K562 (cell line): ENCODE data around the gene HOXA11. TPM values are rescaled to one million over a fixed set of nuclear protein-coding genes. Genes with fewer than 3 reads are reported as not detected.

Source experiments
- ATAC-seq: fragments of 200-7000 bp; cut with Tn5 transposase; 3 replicates; pipeline ENCODE4 v1.9.1; 2020; ENCODE audit warnings: moderate library complexity
- BruUV-seq: library from RNA; stranded (reverse); fragments of 400-500 nt; replicated peaks from 2 replicates; lab custom pipeline; 2021; lab: Mats Ljungman, UMichigan
- CTCF ChIA-PET: fragments of 300-600 bp; formaldehyde crosslinking; extraction: SDS; loops from one replicate; lab custom pipeline; 2021; ENCODE audit warnings: low intra/inter-chr PET ratio; lab: Yijun Ruan, JAX
- POLR2A ChIA-PET: fragments of 300-600, 350-650 bp; sonication (Branson Sonifier 250); formaldehyde crosslinking; extraction: SDS; loops from one replicate; lab custom pipeline; 2021; ENCODE audit warnings: antibody characterized with exemption, inconsistent platforms; lab: Yijun Ruan, JAX
- DNase-seq, 4 experiments: peaks; one replicate each; pipeline versions ENCODE4 v3.0.0 to v3.0.0-alpha.2; 2011 to 2018; ENCODE audit warnings: low spot score in 3 of 4, mixed read lengths in 3 of 4; ENCODE audit errors: extremely low read depth in 1 of 4
- FAIRE-seq: peaks from 2 replicates; lab custom pipeline; 2011; peaks lifted over from hg19 to GRCh38; lab: Jason Lieb, UNC
- H2AFZ ChIP-seq: 2 replicates; pipeline ENCODE4 v1.6.0; 2011; ENCODE audit warnings: low read depth, low read length, control low read depth, inconsistent platforms
- H3K27ac ChIP-seq: fragments of 200-600 bp; 3 replicates; pipeline ENCODE4 v1.8.0; 2011; ENCODE audit warnings: low read depth, mild to moderate bottlenecking, control low read depth, inconsistent platforms, low read length, moderate library complexity, mixed read lengths; ENCODE audit errors: extremely low read depth
- H3K27me3 ChIP-seq, 2 experiments: fragments of 300-600 bp in 1 of 2; 2 replicates in 1 of 2; 3 replicates in 1 of 2; pipeline versions ENCODE4 v1.6.0 to v1.8.0; 2011; ENCODE audit warnings: inconsistent platforms in 2 of 2, low read length in 2 of 2, mild to moderate bottlenecking in 1 of 2, mixed read lengths in 1 of 2, moderate library complexity in 1 of 2; ENCODE audit not compliant: control insufficient read depth in 2 of 2, insufficient read depth in 2 of 2
- H3K36me3 ChIP-seq: fragments of 300-600 bp; 3 replicates; pipeline ENCODE4 v1.8.0; 2011; ENCODE audit warnings: mild to moderate bottlenecking, low read length, inconsistent platforms; ENCODE audit not compliant: control insufficient read depth, insufficient read depth
- H3K4me1 ChIP-seq, 2 experiments: fragments of 200-600 bp in 1 of 2; replicated peaks in 1 of 2; 2 replicates in 1 of 2; 3 replicates in 1 of 2; pipeline versions ENCODE4 v1.5.1 to v1.8.0; 2011; ENCODE audit warnings: inconsistent platforms in 2 of 2, low read length in 2 of 2, mild to moderate bottlenecking in 1 of 2, mixed read lengths in 1 of 2, moderate library complexity in 1 of 2; ENCODE audit not compliant: control insufficient read depth in 2 of 2, insufficient read depth in 2 of 2
- H3K4me2 ChIP-seq: 2 replicates; pipeline ENCODE4 v1.6.1; 2011; ENCODE audit warnings: low read length, control low read depth, inconsistent platforms, mixed read lengths; ENCODE audit not compliant: insufficient read depth
- H3K4me3 ChIP-seq: fragments of 200-600 bp; sonication (generic), shearing (Covaris generic); 2 replicates; pipeline ENCODE4 v1.5.1; 2016; ENCODE audit warnings: control low read depth, inconsistent platforms
- H3K79me2 ChIP-seq: fragments of 200-600 bp; 3 replicates; pipeline ENCODE4 v1.8.0; 2011; ENCODE audit warnings: low read length, inconsistent platforms; ENCODE audit not compliant: control insufficient read depth, insufficient read depth
- H3K9ac ChIP-seq, 2 experiments: 2 replicates each; pipeline versions ENCODE4 v1.6.0 to v1.6.1; 2011; ENCODE audit warnings: low read depth in 2 of 2, low read length in 2 of 2, control low read depth in 1 of 2, inconsistent platforms in 1 of 2, mild to moderate bottlenecking in 1 of 2, mixed read lengths in 1 of 2; ENCODE audit not compliant: insufficient read depth in 1 of 2
- H3K9me1 ChIP-seq: one replicate; pipeline ENCODE4 v1.6.0; 2011; ENCODE audit warnings: inconsistent platforms, mild to moderate bottlenecking, low read length, moderate library complexity; ENCODE audit not compliant: control insufficient read depth, insufficient read depth
- H3K9me3 ChIP-seq: replicated peaks from 2 replicates; pipeline ENCODE4 v1.5.1; 2011; ENCODE audit warnings: low read depth, low read length, inconsistent platforms; ENCODE audit not compliant: control insufficient read depth, insufficient read depth
- H4K20me1 ChIP-seq: replicated peaks from 2 replicates; pipeline ENCODE4 v1.6.1; 2011; ENCODE audit warnings: low read length, inconsistent platforms, mixed read lengths; ENCODE audit not compliant: control insufficient read depth, insufficient read depth
- CREB3 ChIP-seq: fragments of 450-650 bp; conservative IDR thresholded peaks from 2 replicates; pipeline ENCODE4 v1.6.1; 2016; ENCODE audit warnings: missing genetic modification characterization, low read depth, mild to moderate bottlenecking, missing compliant biosample characterization, moderate library complexity
- HNRNPK ChIP-seq: fragments of 200-400 bp; formaldehyde crosslinking; IDR thresholded peaks from one replicate; pipeline ENCODE4 v1.6.1; 2018; ENCODE audit warnings: mild to moderate bottlenecking, low read depth, low read length; ENCODE audit not compliant: poor library complexity, severe bottlenecking
- MBD2 ChIP-seq: sonication (generic); IDR thresholded peaks from 2 replicates; pipeline ENCODE4 v1.6.1; 2016; ENCODE audit warnings: low read depth, borderline replicate concordance
- MCM3 ChIP-seq: fragments of 450-650 bp; IDR thresholded peaks from 2 replicates; pipeline ENCODE4 v1.6.1; 2016
- SIX5 ChIP-seq, 2 experiments: IDR thresholded peaks; 2 replicates each; pipeline ENCODE4 v1.6.1; 2011; ENCODE audit warnings: low read length in 2 of 2, borderline replicate concordance in 1 of 2, low read depth in 1 of 2, mild to moderate bottlenecking in 1 of 2, moderate library complexity in 1 of 2; ENCODE audit not compliant: insufficient read depth in 1 of 2
- SMAD4 ChIP-seq: fragments of 250-450 bp; sonication (Bioruptor Pico); conservative IDR thresholded peaks from 2 replicates; pipeline ENCODE4 v1.8.0; 2021; ENCODE audit warnings: inconsistent platforms, mild to moderate bottlenecking, moderate library complexity
- SMARCB1 ChIP-seq: IDR thresholded peaks from 2 replicates; pipeline ENCODE4 v1.6.1; 2011; ENCODE audit warnings: improper control_type of control experiment, low read depth; ENCODE audit not compliant: insufficient read length
- SREBF2 ChIP-seq: sonication (generic); formaldehyde crosslinking; IDR thresholded peaks from 2 replicates; pipeline ENCODE4 v1.4.0; 2020; ENCODE audit warnings: mild to moderate bottlenecking, missing genetic modification reagents
- TAF9B ChIP-seq: fragments of 450-650 bp; IDR thresholded peaks from 2 replicates; pipeline ENCODE4 v1.6.1; 2018; ENCODE audit warnings: mild to moderate bottlenecking; ENCODE audit not compliant: partially characterized antibody
- TBL1XR1 ChIP-seq, 2 experiments: IDR thresholded peaks; 2 replicates each; pipeline ENCODE4 v1.6.1; 2012; ENCODE audit warnings: improper control_type of control experiment in 2 of 2, low read length in 2 of 2, mild to moderate bottlenecking in 1 of 2
- XRCC3 ChIP-seq: fragments of 450-650 bp; IDR thresholded peaks from 2 replicates; pipeline ENCODE4 v1.6.1; 2017; ENCODE audit warnings: mild to moderate bottlenecking, moderate library complexity
- ZNF165 ChIP-seq: fragments of 250-450 bp; sonication (Bioruptor Pico); IDR thresholded peaks from 2 replicates; pipeline ENCODE4 v1.4.0; 2020; ENCODE audit warnings: borderline replicate concordance
- WGBS: fragments of 100-300 bp; shearing (Covaris generic); methylation state at CpG from one replicate; pipeline ENCODE4 v1.1.6; 2016; ENCODE audit warnings: low coverage, mixed read lengths; ENCODE audit not compliant: insufficient coverage; ENCODE audit errors: missing lambda C conversion rate; 5-methylcytosine and 5-hydroxymethylcytosine counted together
- in situ Hi-C: fragments of 300-500 bp; cut with MboI; formaldehyde crosslinking; loops from 4 replicates; pipeline ENCODE4 v1.15.0; 2018; ENCODE audit warnings: inconsistent platforms, mixed read lengths
- intact Hi-C: fragments of 100-400 bp; cut with micrococcal nuclease; formaldehyde crosslinking; loops from 2 replicates; pipeline ENCODE4 v1.14.2; 2022
- polyA plus RNA-seq, 8 experiments: library from polyadenylated mRNA; depleted of rRNA in 4 of 8; stranded (reverse) in 5 of 8; unstranded in 3 of 8; fragments of >200 nt; fragmentation: Nextera tagmentation in 2 of 8; fragmentation: Illumina TruSeq in 1 of 8; extraction: Ambion mirVana in 2 of 8; extraction: Trizol in 1 of 8; gene quantifications; 2 replicates each; pipeline versions ENCODE4 v1.2.1 to v1.2.3, GENCODE V29; 2011 to 2014; ENCODE audit warnings: inconsistent platforms in 1 of 8, missing spikeins in 1 of 8
- total RNA-seq, 7 experiments: library from RNA; depleted of rRNA in 6 of 7; stranded (reverse); fragments of >200 nt in 6 of 7; fragmentation: Illumina TruSeq in 2 of 7; extraction: Trizol in 2 of 7; gene quantifications; 2 replicates each; pipeline versions ENCODE4 v1.2.1 to v1.2.3, GENCODE V29; 2011 to 2021; ENCODE audit warnings: low replicate concordance in 1 of 7
- TF ChIP-seq, protein P1 (sequence below): fragments of 250-450 bp; sonication (Bioruptor Pico); IDR thresholded peaks from 2 replicates; pipeline ENCODE4 v1.8.0; 2022; ENCODE audit warnings: inconsistent platforms, mild to moderate bottlenecking, moderate library complexity, borderline replicate concordance
- TF ChIP-seq, protein P2 (sequence below): IDR thresholded peaks from 2 replicates; pipeline ENCODE4 v1.6.1; 2014; ENCODE audit warnings: antibody characterized with exemption

HOXA11 gene
- total and polyA plus RNA-seq, 9 of the 15 experiments (the other 6 are each of a cell fraction or from before 2014, with no cell fraction given): not detected

- Histone ChIP-seq H3K27me3 (peaks cover 46 to 74% of the 10 kb centered on the region in 2 experiments), H4K20me1 (0 out of 2 replicates have a peak, but pooled peaks cover 8% of the 10 kb centered on the region), H3K4me1 (peaks cover 0 to 17% of the 10 kb centered on the region in 2 experiments; a peak in 2 of 5 replicates), H3K4me3 (no peak overlapping the region), H3K36me3 (no peaks in the 10 kb centered on the region), H3K79me2 (no peaks in the 10 kb centered on the region), H2AFZ (no peak overlapping the region), H3K9me3 (no peaks in the 10 kb centered on the region), H3K9me1 (no peaks in the 10 kb centered on the region), H3K9ac (no peak overlapping the region), H3K27ac (no peak overlapping the region), H3K4me2 (no peak overlapping the region)
- DNase-seq (no peak), FAIRE-seq (no peak), ATAC-seq (no peak)
- TF ChIP-seq, protein P1, sequence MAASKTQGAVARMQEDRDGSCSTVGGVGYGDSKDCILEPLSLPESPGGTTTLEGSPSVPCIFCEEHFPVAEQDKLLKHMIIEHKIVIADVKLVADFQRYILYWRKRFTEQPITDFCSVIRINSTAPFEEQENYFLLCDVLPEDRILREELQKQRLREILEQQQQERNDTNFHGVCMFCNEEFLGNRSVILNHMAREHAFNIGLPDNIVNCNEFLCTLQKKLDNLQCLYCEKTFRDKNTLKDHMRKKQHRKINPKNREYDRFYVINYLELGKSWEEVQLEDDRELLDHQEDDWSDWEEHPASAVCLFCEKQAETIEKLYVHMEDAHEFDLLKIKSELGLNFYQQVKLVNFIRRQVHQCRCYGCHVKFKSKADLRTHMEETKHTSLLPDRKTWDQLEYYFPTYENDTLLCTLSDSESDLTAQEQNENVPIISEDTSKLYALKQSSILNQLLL (CRISPR knock-in tag): no peak
- TF ChIP-seq MCM3 (no peak), XRCC3 (no peak), TBL1XR1 (IDR thresholded peaks at IDR 0.05; ENCODE audit: low read length in 2 of 2) (no peak), TAF9B (no peak), SIX5 (IDR thresholded peaks at IDR 0.05; ENCODE audit: borderline replicate concordance in 1 of 2, insufficient read depth in 1 of 2, low read depth in 1 of 2, low read length in 2 of 2) (no peak), CREB3 (tag) (no peak), SREBF2 (CRISPR knock-in tag) (no peak), MBD2 (no peak), ZNF165 (CRISPR knock-in tag) (no peak), SMAD4 (CRISPR knock-in tag) (no peak), HNRNPK (no peak), SMARCB1 (no peak)
- TF ChIP-seq, protein P2, sequence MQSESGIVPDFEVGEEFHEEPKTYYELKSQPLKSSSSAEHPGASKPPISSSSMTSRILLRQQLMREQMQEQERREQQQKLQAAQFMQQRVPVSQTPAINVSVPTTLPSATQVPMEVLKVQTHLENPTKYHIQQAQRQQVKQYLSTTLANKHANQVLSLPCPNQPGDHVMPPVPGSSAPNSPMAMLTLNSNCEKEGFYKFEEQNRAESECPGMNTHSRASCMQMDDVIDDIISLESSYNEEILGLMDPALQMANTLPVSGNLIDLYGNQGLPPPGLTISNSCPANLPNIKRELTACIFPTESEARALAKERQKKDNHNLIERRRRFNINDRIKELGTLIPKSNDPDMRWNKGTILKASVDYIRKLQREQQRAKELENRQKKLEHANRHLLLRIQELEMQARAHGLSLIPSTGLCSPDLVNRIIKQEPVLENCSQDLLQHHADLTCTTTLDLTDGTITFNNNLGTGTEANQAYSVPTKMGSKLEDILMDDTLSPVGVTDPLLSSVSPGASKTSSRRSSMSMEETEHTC: no peak
- BruUV-seq: no TSS peak
- POLR2A ChIA-PET: no interaction called here
- intact Hi-C loops (no loop called here), in situ Hi-C loops (loop anchor here (5.0 to 10.0 kb wide), 4 partner anchors 371 to 814 kb away; no protein-coding TSS in a partner anchor)
- CTCF ChIA-PET: no interaction called here
- 3% methylated on average over 10 of the region's 10 CpGs for WGBS
Measured at GRCh38 chr7:27203365-27203953, 18.4 kb upstream of the HOXA11 start.
